ENCODE data around the gene RGS19.

Gene RGS19

DNA sequence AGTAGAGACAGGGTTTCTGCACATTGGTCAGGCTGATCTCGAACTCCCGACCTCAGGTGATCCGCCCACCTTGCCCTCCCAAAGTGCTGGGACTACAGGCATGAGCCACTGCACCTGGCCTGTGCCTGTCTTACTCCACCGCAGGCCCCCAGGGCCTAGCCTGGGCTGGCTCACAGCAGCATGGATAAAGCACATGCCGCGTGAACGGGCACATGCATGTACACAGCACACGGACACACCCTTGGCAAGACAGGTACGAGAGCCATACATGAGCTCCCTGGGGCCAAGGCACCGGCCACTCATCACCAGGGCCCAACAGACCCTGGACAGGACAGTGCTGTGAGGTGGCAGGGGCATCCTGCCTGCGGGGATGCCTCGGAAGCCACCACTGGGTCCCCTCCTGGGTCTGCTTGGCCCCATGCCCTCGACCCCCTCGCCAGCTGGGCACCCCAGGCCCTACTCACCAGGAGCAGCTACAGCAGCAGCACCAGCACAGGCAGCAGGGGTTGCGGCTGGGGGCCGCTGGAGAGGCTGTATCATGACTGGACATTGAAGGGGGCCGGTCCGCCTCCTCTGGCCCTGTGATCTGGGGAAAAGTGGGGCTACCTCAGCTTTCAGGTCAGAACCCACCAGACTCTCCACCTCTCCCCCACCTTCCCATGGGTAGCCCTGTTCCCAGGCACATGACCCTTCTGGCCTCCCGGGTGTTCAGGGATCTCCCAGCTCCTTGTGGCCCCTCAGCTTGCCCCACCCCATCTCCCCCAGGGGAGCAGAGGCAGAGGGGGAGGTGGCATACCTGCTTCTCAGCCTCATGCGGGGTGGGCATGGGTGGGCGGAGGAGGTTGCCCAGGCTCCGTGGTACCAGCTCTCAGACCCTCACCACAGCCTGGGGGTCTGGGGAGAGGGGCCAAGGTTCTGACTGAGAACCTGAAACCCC, 3.0 kb downstream of the RGS19 start:
- no peak for DNase-seq

DNA sequence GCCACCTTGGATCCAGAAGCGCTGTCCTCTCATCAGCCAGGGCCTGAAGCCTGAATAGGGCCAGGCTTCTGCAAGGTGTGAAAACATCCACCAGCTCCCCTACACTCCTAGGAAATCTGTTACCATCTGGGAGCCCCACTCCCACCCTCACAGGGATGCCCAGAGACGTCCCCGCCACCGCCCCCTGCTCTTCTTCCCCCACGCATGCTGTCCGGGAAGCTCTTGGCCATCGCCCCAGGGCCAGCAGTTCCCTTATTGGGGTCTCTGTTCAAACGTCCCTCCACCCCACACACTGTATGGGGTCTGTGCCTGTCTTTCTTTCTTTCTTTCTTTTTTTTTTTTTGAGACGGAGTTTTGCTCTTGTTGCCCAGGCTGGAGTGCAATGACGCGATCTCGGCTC, 3.8 kb downstream of the RGS19 start:
- DNase-seq, result no peak

GRCh38 chr20:64074963-64075362, 4.4 kb downstream of the RGS19 start:
- DNase-seq, result no peak

GRCh38 chr20:64074184-64074789, 5.0 kb downstream of the RGS19 start:
- no peak for DNase-seq

DNA sequence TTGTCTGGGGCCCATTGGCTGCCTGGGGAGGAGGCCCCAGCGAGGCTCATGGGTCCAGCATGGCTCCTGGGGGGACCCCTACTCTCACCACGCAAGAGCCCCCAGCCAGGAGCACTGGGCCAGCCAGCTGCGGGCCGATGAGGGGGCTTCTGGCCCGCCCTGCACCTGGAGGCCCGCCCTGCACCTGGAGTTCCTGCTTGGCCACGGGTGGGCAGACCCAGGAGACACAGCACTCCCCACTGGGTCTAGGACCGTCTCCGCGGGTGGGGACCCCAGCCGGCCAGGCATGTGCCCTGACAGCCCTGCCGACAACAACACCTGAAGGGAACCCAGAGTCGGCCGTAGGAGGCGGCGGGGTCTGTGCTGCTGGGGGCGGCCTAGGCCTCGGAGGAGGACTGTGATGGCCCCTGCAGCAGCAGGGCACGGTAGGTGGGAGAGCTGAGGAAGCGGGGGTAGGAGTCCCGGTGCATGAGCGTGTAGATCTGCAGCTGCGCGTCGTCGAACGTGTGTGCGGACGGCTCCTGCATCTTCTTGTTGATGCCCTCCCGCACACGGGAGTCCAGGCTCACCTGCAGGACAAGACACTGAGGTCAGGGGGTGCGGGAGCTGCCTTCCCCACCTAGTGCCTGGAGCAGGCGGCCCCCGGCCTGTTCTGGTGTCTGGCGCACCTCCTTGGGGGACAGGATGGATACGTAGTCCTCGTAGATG, 5.7 kb downstream of the RGS19 start:
- no peak for DNase-seq

DNA sequence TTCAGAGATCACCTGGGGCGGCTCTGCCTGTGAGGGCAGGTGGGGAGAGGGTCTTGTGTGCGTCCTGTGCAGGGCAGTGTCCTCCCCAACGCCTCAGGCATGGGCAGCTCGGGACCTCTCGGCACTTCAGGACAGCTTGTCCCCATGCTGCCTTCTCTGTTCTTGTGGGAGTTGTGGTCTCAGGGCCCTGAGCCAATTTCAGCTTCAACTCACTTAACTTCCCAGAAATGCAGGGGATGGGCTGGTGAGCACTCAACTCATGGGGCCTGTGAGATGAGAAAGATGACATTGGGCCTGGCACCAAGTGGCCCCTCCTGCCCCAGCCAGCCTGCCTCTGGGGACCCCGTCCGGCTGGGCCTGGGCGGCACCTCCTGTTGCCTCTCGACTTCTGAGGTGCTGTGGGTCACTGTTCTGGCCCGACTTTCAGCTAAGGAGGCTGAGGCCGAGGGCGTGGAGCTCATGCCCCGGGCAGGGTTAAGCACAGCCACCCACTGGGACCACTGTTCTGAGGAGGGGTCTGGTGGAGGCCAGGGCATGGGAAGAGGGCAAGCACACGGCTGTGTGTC, 6.7 kb downstream of the RGS19 start:
- no peak for DNase-seq

DNA sequence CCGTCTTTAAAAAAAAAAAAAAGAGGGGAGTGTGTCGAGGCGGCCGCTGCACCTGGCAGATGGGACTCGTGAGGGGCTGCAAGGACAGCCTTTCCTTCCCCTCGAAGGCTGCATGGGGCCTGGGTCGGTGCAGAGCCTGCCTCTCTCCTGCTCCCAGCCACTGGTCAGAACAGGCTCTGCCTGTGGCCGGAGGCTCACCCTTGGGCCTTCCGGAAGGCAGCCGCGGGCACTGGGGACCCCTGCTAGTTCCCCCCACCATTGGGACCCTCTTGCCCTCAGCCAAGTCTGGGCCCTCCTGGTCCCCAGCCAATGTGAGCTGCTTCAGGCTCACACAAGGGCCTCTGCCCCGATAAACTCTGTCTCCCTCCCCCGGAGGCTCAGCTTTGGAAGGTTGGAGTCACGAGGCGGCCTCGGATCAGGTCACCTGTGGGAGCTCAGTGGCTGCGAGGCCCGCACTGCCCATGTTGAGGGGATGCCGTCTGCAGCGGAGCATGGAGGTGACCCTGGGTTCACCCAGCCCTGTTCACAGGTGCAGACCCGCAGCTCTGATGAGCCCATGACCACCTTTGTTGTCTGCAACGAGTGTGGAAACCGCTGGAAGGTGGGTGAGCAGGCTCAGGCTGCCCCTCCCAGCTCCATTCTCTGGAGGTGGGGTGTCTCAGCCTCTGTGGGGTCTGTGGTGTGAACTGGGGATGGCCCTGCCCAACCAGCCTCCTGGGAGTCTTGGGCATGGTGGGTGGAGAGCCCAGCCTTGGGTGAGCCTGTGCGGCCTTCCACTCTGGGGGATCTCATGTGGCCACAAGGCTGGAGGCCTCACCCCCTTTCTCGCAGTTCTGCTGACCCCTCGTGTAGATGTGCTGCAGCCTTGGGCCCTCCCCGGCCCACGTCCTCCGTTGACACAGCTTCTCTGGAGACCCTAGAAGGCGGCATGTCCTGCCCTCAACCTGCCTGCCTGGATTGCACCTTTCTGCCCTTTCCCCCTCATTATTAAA, 7.7 kb downstream of the RGS19 start:
- DNase-seq, result no peak

GRCh38 chr20:64070244-64070993, 8.9 kb downstream of the RGS19 start:
- DNase-seq, result no peak

- no peak for DNase-seq
Observed at GRCh38 chr20:64069614-64070243, 9.6 kb downstream of the RGS19 start.

DNA sequence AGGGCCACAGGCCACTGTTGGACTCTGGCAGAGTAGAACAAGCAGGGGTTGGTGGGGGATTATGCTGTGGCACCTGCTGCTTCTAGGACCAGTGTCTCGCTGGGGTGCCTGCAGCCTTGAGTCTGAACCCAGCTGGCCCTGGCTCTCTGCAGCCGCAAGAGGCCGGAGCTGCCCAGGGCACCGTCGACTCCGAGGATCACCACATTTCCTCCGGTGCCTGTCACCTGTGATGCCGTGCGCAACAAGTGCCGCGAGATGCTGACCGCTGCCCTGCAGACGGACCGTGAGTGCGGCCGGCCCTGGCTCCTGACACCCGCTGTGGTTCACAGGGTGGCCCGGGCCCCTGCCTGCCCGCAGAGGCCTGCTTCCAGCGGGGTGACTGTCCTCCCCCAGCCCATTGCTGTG, 10.1 kb downstream of the RGS19 start:
- no peak for DNase-seq

- no peak for DNase-seq
Observed at GRCh38 chr20:64068386-64069208, 10.7 kb downstream of the RGS19 start.

- no peak for DNase-seq
Observed at GRCh38 chr20:64067733-64068307, 11.5 kb downstream of the RGS19 start.

GRCh38 chr20:64067005-64067632, 12.2 kb downstream of the RGS19 start:
- DNase-seq, result no peak

- DNase-seq, result no peak
Observed at GRCh38 chr20:64065974-64066343, 13.4 kb downstream of the RGS19 start.

- no peak for DNase-seq
Observed at GRCh38 chr20:64065062-64065973, 14.0 kb downstream of the RGS19 start.

DNA sequence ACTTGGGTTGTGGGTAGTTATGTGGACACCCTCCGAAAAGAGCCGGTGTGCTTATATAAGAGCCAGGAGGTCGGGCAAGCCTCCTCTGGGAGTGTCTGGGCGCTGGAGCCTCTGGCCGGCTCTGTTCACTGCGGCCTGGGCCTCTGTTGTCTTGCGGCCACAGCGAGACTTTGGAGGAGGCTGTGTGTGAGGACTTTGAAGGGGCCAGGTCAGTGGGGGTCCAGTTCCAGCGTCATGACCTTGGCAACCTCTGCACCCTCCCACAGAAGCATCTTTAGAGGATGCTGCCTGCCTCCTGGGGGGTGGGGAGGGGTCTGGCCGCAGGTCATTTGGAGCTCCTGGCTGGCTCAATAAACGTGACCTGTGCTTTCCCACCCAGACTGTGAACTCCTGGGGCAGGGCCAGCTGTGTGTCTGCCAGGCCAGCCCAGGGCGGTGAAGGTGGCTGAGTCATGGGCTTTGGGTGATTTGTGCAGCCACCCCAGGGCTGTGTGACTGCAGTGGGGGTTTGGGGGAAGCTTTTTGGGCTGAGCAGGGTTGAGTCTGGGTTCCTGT, 15.1 kb downstream of the RGS19 start:
- no peak for DNase-seq

DNA sequence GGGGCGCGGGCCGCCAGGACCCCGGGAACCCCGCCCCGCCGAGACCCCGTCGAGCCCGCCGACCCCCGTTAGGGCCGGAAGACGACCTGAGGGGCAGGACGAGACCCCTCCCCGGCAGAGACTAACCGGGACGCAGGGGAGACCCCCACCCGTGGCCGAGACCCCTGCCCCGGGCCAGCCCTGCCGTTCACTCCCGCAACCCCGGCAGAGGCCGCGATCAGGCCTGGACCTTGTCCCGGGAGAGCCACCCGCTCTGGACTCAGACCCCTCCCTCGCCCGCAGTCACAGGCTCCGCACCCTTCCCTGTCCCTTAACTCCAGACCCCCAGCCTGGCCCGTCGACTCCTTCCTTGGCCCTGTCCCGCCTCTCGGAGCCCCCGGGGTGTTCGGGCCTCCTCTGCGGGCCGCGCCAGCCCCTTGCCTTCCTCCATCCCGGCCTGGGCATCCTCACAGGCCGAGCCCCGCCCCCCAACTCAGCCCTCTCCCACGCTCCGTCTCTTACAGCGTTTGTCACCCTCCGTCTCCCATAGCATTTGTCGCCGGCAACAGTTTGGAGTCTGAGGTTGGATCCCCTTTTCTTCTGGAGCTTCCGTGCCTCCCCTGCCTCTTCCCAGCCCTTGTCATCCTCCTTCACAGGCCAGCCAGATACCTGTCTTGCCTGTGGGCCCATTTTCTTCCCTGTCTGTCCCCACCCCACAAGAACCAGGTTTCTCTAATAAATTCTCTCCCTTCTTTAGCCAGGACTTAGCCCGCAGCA, 15.8 kb downstream of the RGS19 start:
- DNase-seq, result no peak

Measured in bone marrow (tissue), 2 donors.